Neutrophil (primary cell): ENCODE data around the gene LIG1.

Experiments used
- H3K27ac ChIP-seq: fragments of 200-600 bp; sonication (generic); 2 replicates; pipeline ENCODE4 v1.5.1; 2016; ENCODE audit warnings: mild to moderate bottlenecking, moderate library complexity
- H3K27me3 ChIP-seq: fragments of 200-600 bp; sonication (generic); 2 replicates; pipeline ENCODE4 v1.6.0; 2016; ENCODE audit warnings: mild to moderate bottlenecking
- H3K36me3 ChIP-seq: fragments of 200-600 bp; sonication (generic); 2 replicates; pipeline ENCODE4 v1.5.1; 2017
- H3K4me1 ChIP-seq, 2 experiments: fragments of 200-600 bp in 1 of 2; sonication (generic) in 1 of 2; 1 replicate in 1 of 2; 2 replicates in 1 of 2; pipeline versions ENCODE4 v1.5.1 to v1.6.1; 2013 to 2016; ENCODE audit warnings: low read depth in 1 of 2, low read length in 1 of 2, mild to moderate bottlenecking in 1 of 2, moderate library complexity in 1 of 2; ENCODE audit not compliant: control insufficient read depth in 1 of 2, insufficient read depth in 1 of 2
- H3K4me3 ChIP-seq, 2 experiments: fragments of 200-600 bp in 1 of 2; sonication (generic) in 1 of 2; 1 replicate in 1 of 2; 2 replicates in 1 of 2; pipeline ENCODE4 v1.5.1; 2013 to 2016; ENCODE audit warnings: low read depth in 1 of 2, low read length in 1 of 2, mild to moderate bottlenecking in 1 of 2, moderate library complexity in 1 of 2
- H3K9me3 ChIP-seq: fragments of 200-600 bp; sonication (generic); 2 replicates; pipeline ENCODE4 v1.5.1; 2016
- TF ChIP-seq, protein P1 (sequence below): fragments of 200-600 bp; sonication (generic); IDR thresholded peaks from 2 replicates; pipeline ENCODE4 v1.5.1; 2016; ENCODE audit warnings: antibody characterized with exemption

The LIG1 gene

DNA sequence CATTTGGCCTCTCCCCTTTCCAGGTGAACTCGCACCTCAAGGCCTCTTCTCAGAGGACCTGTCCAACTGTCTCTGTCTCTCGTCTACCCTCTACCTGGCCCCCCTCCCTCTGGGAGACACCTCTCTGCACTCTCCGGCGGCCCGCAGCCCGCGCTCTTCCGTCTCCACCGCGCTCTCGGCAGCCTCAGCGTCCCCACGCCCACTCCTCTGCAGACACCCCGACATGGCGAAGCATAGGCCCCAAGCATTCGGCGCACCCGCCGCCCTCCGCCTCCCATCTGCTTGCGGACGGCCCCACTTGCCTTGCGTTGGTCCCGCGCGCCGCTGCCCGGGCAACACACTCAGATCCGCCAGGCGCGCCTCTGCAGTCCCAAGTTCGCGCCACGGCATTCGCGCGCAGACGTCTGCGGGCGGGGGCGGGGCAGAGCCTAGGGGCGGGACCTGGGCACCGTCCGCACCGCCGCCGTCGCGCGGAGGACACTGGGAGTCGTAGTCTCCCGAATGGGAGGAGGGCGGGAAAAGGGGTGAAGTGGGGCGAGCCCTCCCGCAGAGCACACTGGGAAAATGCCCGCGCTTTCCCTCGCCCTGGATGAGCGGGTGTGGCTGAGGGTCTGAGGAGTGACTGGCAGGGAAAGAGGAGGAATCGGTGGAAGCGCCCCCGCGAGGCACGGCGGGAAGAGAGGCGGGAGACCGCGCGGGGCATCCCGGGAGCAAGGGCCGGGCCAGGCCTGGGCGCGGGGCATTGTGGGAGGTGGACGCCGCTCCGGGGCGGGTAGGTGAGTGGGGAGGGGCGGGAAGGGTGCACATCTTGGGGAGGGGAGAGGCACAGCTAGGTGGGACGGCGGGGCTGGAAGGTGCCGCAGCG is at the start of gene LIG1, which contains the start of gene ZSWIM9:
TSS of gene LIG1 (minus strand) at position 406 of the 865 bp plus-strand sequence. CDS start 4,778 bp downstream, outside the sequence.
TSS of gene ZSWIM9 (plus strand) at position 742 of the 865 bp plus-strand sequence. CDS start 1,123 bp downstream, outside the sequence.
- Histone ChIP-seq H3K36me3 (no peaks in the 10 kb centered on the region), H3K4me1 (peaks cover 29 to 33% of the 10 kb centered on the region in 2 experiments), H3K27me3 (no peaks in the 10 kb centered on the region), H3K4me3 (peak within 1 kb of the TSS; percentile 79 to 89), H3K9me3 (no peaks in the 10 kb centered on the region), H3K27ac (peak within 1 kb of the TSS; percentile 82)
- TF ChIP-seq, protein P1, sequence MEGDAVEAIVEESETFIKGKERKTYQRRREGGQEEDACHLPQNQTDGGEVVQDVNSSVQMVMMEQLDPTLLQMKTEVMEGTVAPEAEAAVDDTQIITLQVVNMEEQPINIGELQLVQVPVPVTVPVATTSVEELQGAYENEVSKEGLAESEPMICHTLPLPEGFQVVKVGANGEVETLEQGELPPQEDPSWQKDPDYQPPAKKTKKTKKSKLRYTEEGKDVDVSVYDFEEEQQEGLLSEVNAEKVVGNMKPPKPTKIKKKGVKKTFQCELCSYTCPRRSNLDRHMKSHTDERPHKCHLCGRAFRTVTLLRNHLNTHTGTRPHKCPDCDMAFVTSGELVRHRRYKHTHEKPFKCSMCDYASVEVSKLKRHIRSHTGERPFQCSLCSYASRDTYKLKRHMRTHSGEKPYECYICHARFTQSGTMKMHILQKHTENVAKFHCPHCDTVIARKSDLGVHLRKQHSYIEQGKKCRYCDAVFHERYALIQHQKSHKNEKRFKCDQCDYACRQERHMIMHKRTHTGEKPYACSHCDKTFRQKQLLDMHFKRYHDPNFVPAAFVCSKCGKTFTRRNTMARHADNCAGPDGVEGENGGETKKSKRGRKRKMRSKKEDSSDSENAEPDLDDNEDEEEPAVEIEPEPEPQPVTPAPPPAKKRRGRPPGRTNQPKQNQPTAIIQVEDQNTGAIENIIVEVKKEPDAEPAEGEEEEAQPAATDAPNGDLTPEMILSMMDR = peak; percentile 57

DNA sequence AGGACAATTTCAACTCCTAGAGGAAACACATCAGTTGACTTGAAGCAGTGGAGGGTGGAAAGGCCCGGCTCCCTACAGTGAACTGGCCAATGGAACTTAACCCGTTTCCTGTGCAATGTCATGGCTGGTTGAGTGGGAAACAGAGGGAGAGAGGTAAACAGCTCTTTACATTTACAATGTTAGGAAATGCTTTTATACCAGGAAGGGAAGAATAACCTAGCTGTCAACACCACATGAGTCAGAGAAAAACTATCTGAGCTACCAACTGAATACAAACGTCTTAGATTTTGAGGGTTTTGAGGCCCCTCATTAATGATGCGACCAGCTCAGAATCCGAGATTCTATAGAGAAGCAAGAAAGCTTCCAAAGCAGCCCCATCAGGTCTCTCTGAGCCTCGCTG is 48.9 kb upstream of the LIG1 start:
- Histone ChIP-seq H3K36me3 (peaks cover 100% of the 10 kb centered on the region), H3K9me3 (no peaks in the 10 kb centered on the region), H3K4me3 (no peak overlapping the region), H3K4me1 (no peaks in the 10 kb centered on the region), H3K27ac (no peak overlapping the region), H3K27me3 (no peaks in the 10 kb centered on the region)
- TF ChIP-seq, protein P1 = no peak

DNA sequence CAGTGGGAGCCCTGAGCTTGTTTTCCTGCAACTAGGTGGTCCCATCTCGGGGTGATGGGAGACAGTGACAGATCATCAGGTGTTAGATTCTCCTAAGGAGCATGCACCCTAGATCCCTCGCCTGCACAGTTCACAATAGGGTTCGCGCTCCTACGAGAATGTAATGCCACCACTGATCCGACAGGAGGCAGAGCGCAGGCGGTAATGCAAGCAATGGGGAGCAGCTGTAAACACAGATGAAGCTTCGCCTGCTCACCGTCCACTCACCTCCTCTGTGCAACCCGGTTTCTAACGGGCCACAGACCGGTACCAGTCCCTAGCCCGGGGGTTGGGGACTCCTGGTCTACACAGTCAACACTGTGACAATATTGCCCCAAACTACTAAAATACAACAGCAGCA is 46.8 kb upstream of the LIG1 start:
- TF ChIP-seq, protein P1 = no peak
- Histone ChIP-seq H3K4me3 (no peak overlapping the region), H3K27ac (no peak overlapping the region), H3K27me3 (no peaks in the 10 kb centered on the region), H3K9me3 (no peaks in the 10 kb centered on the region), H3K36me3 (peaks cover 100% of the 10 kb centered on the region), H3K4me1 (no peaks in the 10 kb centered on the region)

DNA sequence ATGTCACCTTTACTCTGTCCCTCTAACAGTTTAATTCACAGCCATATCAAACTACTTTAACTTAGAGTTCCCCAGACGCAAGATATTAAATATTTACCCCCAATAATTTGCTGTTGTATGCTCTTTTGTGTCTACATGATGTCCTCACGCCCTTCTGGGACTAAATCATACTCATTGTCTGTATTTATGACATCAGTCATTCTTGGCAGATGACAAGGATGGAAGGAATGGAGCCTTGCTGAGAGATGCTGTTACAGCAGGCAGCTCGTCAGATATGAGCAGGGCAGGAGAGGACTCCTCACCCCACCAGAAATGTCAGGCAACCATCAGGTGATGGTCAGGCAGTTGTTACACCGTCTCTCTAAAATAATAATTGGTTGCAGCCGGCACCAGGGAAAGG is 43.8 kb upstream of the LIG1 start:
- H3K4me3 ChIP-seq = no peak overlapping the region
- TF ChIP-seq, protein P1 = no peak
- peaks cover 91% of the 10 kb centered on the region for H3K36me3 ChIP-seq

DNA sequence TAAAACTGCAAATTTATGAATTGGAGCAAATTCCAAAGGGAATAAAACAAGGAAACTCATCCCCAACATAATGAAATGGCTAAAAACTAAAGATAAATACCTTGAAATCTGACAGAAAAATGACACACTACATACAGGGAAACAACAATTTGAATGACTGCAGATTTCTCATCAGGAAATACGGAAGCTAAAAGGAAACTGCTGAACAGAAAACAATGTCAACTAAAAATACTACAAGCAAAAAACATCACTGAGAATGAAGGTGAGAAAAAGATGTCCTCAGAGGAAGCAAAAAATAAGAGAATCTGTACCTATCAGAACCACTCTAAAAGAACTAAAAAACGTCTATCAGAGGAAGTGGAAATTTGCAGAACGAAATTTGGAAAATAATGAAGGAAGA is 39.9 kb upstream of the LIG1 start:
- Histone ChIP-seq H3K36me3 (peaks cover 61% of the 10 kb centered on the region), H3K27me3 (no peaks in the 10 kb centered on the region), H3K9me3 (no peaks in the 10 kb centered on the region), H3K27ac (no peak overlapping the region), H3K4me1 (no peaks in the 10 kb centered on the region), H3K4me3 (no peak overlapping the region)
- TF ChIP-seq, protein P1 = no peak

More for the DNA sequence above, 43.8 kb upstream of the LIG1 start:
- Histone ChIP-seq H3K27ac (no peak overlapping the region), H3K9me3 (no peaks in the 10 kb centered on the region), H3K4me1 (no peaks in the 10 kb centered on the region), H3K27me3 (no peaks in the 10 kb centered on the region)
